MM.1S (cell line): ENCODE data around the gene MYLK3.

Source experiments
- CTCF ChIP-seq: fragments of 300-600 bp; sonication (generic); IDR thresholded peaks from 2 replicates; pipeline ENCODE4 v1.5.1; 2016; ENCODE audit warnings: antibody characterized with exemption, low read length, mixed read lengths
- EZH2 ChIP-seq: fragments of 300-600 bp; sonication (generic); optimal IDR thresholded peaks from 2 replicates; pipeline ENCODE3; 2017; ENCODE audit warnings: low read depth, mild to moderate bottlenecking, antibody characterized with exemption, low read length, mixed read lengths

GRCh38 chr16:46728806-46729205 is 19.3 kb downstream of the MYLK3 start:
- TF ChIP-seq CTCF (no peak), EZH2 (no peak)
